HEK293 (cell line): ENCODE data around the gene LCN10.
A peak's percentile ranks its signal among the peaks of the same experiment; 100 is the strongest.

Source experiments
- CTCF ChIA-PET: fragments of 350-600 bp; formaldehyde crosslinking; extraction: SDS; loops from one replicate; lab custom pipeline; 2021; ENCODE audit warnings: antibody characterized with exemption; lab: Yijun Ruan, JAX
- POLR2A ChIA-PET: fragments of 300-600 bp; formaldehyde crosslinking; extraction: SDS; loops from one replicate; lab custom pipeline; 2020; ENCODE audit warnings: antibody characterized with exemption, inconsistent platforms; lab: Yijun Ruan, JAX
- H3K27ac ChIP-seq: fragments of 200-500 bp; sonication (Bioruptor generic); 2 replicates; pipeline ENCODE4 v1.5.1; 2014; ENCODE audit warnings: low read depth, low read length, control low read depth, inconsistent platforms; ENCODE audit errors: extremely low read depth
- H3K36me3 ChIP-seq, 2 experiments: fragments of 200-500 bp in 1 of 2; sonication (Bioruptor generic) in 1 of 2; 1 replicate in 1 of 2; 2 replicates in 1 of 2; pipeline ENCODE4 v1.5.1; 2014 to 2017; ENCODE audit warnings: inconsistent platforms in 2 of 2, low read length in 2 of 2; ENCODE audit not compliant: control insufficient read depth in 2 of 2, insufficient read depth in 1 of 2
- H3K4me1 ChIP-seq: fragments of 200-500 bp; sonication (Bioruptor generic); 2 replicates; pipeline ENCODE4 v1.5.1; 2014; ENCODE audit warnings: mild to moderate bottlenecking, low read length, inconsistent platforms; ENCODE audit not compliant: control insufficient read depth, insufficient read depth
- H3K4me3 ChIP-seq: 2 replicates; pipeline ENCODE4 v1.5.1; 2011; ENCODE audit warnings: low read depth, mild to moderate bottlenecking, control low read depth, low read length, moderate library complexity
- H3K9me3 ChIP-seq: fragments of 200-500 bp; sonication (Bioruptor generic); 2 replicates; pipeline ENCODE4 v1.5.1; 2014; ENCODE audit warnings: low read depth, low read length, inconsistent platforms; ENCODE audit not compliant: control insufficient read depth, insufficient read depth
- BCL6B ChIP-seq: fragments of 450-650 bp; formaldehyde crosslinking; IDR thresholded peaks from 2 replicates; pipeline ENCODE4 v1.5.1; 2017; ENCODE audit warnings: missing biosample characterization, missing genetic modification characterization
- CTCF ChIP-seq: fragments of 450-650 bp; formaldehyde crosslinking; IDR thresholded peaks from 2 replicates; pipeline ENCODE4 v1.5.1; 2016; ENCODE audit warnings: missing biosample characterization, missing genetic modification characterization
- GLIS2 ChIP-seq: fragments of 450-650 bp; formaldehyde crosslinking; IDR thresholded peaks from 2 replicates; pipeline ENCODE4 v1.5.1; 2016; ENCODE audit warnings: missing biosample characterization, missing genetic modification characterization
- KLF1 ChIP-seq: fragments of 450-650 bp; formaldehyde crosslinking; IDR thresholded peaks from 2 replicates; pipeline ENCODE4 v1.5.1; 2016; ENCODE audit warnings: missing biosample characterization, missing genetic modification characterization
- MZF1 ChIP-seq: fragments of 450-650 bp; formaldehyde crosslinking; IDR thresholded peaks from 2 replicates; pipeline ENCODE4 v1.5.1; 2017; ENCODE audit warnings: missing biosample characterization, missing genetic modification characterization, borderline replicate concordance
- SCRT1 ChIP-seq: fragments of 450-650 bp; formaldehyde crosslinking; IDR thresholded peaks from 2 replicates; pipeline ENCODE4 v1.5.1; 2016; ENCODE audit warnings: missing biosample characterization, missing genetic modification characterization, borderline replicate concordance
- SCRT2 ChIP-seq: fragments of 450-650 bp; formaldehyde crosslinking; IDR thresholded peaks from 2 replicates; pipeline ENCODE4 v1.5.1; 2016; ENCODE audit warnings: missing biosample characterization, missing genetic modification characterization
- SP3 ChIP-seq: fragments of 450-650 bp; formaldehyde crosslinking; IDR thresholded peaks from 2 replicates; pipeline ENCODE4 v1.5.1; 2016; ENCODE audit warnings: missing biosample characterization, missing genetic modification characterization
- ZBTB6 ChIP-seq: fragments of 450-650 bp; formaldehyde crosslinking; IDR thresholded peaks from 2 replicates; pipeline ENCODE4 v1.5.1; 2017; ENCODE audit warnings: missing biosample characterization, missing genetic modification characterization
- ZNF26 ChIP-seq: fragments of 450-650 bp; formaldehyde crosslinking; IDR thresholded peaks from 2 replicates; pipeline ENCODE4 v1.5.1; 2016; ENCODE audit warnings: missing biosample characterization, missing genetic modification characterization
- ZNF341 ChIP-seq: fragments of 450-650 bp; formaldehyde crosslinking; IDR thresholded peaks from 2 replicates; pipeline ENCODE4; 2016; ENCODE audit warnings: low read depth, missing biosample characterization, missing genetic modification characterization
- ZNF398 ChIP-seq: fragments of 450-650 bp; formaldehyde crosslinking; IDR thresholded peaks from 2 replicates; pipeline ENCODE4 v1.5.1; 2017; ENCODE audit warnings: missing biosample characterization, missing genetic modification characterization
- ZNF830 ChIP-seq: fragments of 450-650 bp; IDR thresholded peaks from 2 replicates; pipeline ENCODE4 v1.5.0; 2018; ENCODE audit warnings: missing biosample characterization, missing genetic modification characterization, low read depth, mild to moderate bottlenecking, moderate library complexity

Gene LCN10

GRCh38 chr9:136742591-136743391 is at the start of gene LCN10:
LCN10 (minus strand) TSS chr9:136742940; CDS start chr9:136742903, 37 bp downstream.
- ChIA-PET CTCF (interaction anchor here (0.7 to 1.0 kb wide), 3 partner anchors 15 to 446 kb away, joined by 3 to 4 read pairs (median 3); no protein-coding TSS in a partner anchor), POLR2A (interaction anchor here (2.3 to 3.2 kb wide), 2 partner anchors 14 to 15 kb away, joined by 7 to 22 read pairs; no protein-coding TSS in a partner anchor)
- no peaks in the 10 kb centered on the region for H3K36me3 ChIP-seq
- TF ChIP-seq SCRT1 (tag by site-specific recombination) (peak; percentile 88), ZNF26 (tag by site-specific recombination) (no peak), SCRT2 (tag by site-specific recombination) (peak; percentile 96), MZF1 (tag by site-specific recombination) (no peak), ZNF398 (tag by site-specific recombination) (0 out of 2 replicates have a peak, but pooled peaks have one; percentile 35), ZNF341 (tag by site-specific recombination) (no peak), BCL6B (tag by site-specific recombination) (no peak), ZNF830 (no peak), GLIS2 (tag by site-specific recombination) (peak; percentile 29; the same call in 1 of the 2 replicates), SP3 (tag by site-specific recombination) (0 out of 2 replicates have a peak, but pooled peaks have one; percentile 14), CTCF (tag by site-specific recombination) (peak; percentile 64), KLF1 (tag by site-specific recombination) (peak; percentile 75; the same call in 1 of the 2 replicates), ZBTB6 (tag by site-specific recombination) (peak; percentile 66; the same call in 1 of the 2 replicates)
- TF ChIP-seq, all 188 proteins: peak for 8
- no peak within 1 kb of the TSS for H3K4me3 ChIP-seq
- no peaks in the 10 kb centered on the region for H3K4me1 ChIP-seq
- no peaks in the 10 kb centered on the region for H3K9me3 ChIP-seq
- no peak within 1 kb of the TSS for H3K27ac ChIP-seq
